HG02840 (cell line): ENCODE measurements around the gene PNMA8A.
"Not testable (repeated sequence)": the region's sequence is repeated elsewhere in the genome, so short reads cannot be mapped to it uniquely, and the experiment has no call there.

ENCODE experiments used
- ATAC-seq: cut with Tn5 transposase; IDR thresholded peaks from one replicate; pipeline ENCODE4 v1.9.1; 2021; ENCODE audit warnings: mild to moderate bottlenecking, moderate library complexity, moderate number of reproducible peaks; ENCODE audit not compliant: unreplicated experiment, low FRiP score

PNMA8A gene

DNA sequence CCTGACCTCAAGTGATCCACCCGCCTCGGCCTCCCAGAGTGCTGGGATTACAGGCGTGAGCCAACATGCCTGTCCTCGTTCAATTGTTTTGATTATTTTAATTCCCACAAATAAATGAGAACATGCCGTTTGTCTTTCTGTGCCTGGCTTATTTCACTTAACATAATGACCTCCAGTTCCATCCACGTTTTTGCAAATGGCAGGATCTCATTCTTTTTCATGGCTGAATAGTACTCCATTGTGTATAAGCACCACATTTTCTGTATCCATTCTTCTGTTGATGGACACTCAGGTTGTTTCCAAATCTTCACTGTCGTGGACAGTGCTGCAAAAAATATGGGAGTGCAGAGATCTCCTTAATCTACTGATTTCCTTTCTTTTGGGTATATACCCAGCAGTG is 37.9 kb downstream of the PNMA8A start:
- not testable (repeated sequence) for ATAC-seq

DNA sequence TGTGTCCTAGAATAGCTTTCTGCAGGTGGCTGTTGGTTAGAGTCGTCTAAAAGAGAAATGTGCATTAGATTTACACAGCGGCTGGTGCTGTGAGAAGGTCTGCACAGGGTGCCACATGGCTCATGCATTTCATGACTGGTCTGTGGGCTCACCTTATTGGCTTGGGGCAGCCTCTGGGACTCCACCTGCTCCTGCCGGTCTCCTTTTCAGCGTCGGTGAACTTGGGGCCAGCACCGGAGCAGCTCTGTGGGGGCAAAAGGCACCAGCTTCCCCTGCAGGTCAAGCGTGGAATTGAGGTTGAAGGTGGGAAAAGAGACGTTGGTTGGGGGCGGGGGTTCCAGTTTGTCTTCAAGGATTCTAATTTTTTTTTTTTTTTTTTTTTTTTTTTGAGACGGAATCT is 39.5 kb downstream of the PNMA8A start:
- no peak for ATAC-seq

DNA sequence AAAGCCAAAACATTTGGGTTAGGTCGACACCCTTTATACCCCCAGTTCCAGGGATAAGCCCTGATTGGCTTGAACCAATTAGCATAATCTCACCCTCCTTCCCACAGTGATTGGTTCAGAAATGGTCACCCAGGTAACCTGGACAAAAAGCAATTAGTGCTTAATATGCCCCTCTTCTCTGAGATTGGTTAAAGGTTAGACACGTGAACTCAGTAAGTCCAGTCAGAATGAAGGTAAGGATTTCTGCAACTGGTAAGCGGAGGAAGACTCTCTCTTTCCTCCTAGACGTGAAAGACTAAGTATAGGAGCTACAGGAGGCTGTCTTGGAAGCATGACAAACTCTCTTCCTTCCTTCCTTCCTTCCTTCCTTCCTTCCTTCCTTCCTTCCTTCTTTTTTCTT is 41.4 kb downstream of the PNMA8A start:
- no peak for ATAC-seq

DNA sequence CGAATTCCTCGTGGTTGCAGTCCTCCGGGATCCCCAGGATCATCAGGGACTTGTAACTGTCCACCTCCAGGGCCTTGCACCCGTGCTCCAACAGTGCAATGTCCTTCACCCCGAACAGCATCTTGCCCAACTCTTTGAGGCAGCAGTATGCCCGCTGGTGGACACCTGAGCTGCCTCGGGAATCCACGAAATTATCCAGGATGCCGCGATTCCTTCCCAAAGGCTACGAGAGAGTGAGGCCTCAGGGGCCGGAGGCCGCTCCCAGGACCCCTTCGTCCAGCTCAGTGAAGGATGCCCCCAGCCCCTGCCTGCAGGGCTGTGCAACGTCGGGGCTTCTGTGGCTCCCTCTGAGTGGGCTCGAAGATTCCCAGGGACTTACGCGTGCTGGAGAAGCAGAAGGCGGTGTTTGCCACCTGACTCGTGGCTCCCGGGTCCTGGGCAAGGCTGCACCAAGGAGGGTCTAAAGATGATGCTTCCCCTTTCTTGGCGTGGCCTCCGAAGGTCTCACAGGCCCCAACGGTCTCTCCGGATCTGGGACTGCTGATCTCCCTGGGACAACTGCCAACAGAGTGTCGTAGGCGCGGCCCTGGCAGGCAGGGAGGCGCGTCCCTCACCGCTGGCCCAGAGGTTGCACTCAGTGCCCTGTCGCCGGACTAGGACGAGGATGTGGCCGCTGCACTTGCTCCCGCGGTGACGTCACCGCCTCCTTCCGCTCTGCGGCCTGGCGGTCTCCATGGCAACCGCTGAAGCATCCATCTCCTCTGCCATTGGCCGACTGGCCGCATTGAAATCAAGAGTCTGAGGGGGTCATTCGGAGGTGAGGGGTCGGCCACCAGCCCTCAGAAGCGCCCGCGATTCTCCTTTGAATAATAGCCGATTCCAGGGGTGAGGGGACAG is 42.9 kb downstream of the PNMA8A start, which contains the start of gene PNMA8C:
PNMA8C (minus strand) TSS at position 698 of the 897 bp plus-strand sequence; CDS start at position 121, 577 bp downstream.
- no peak for ATAC-seq

DNA sequence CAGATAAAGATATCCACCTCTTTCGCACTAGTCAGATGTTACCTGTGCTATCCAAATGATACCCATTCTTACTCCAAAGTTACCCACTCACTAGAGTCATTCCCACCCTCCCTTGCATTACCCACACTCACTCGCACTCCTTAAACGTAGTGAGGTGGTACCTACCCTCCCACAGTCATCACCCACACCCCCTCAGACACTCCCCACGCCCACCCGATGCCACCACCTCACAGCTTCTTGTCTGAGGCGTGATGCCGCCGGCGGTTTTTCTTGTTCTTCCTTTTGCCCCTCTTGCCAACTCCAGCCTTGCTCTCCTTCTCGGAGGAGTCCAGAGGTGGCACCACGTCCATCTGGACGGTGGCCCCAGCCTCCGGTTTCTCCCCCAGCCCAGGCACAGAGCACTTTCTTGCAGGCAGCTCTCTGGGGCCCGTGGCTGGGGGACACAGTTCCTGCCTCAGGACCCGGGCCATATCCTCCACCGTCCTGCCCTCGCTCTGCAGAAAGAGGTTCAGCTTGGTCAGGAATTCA is 43.8 kb downstream of the PNMA8A start:
- no peak for ATAC-seq

DNA sequence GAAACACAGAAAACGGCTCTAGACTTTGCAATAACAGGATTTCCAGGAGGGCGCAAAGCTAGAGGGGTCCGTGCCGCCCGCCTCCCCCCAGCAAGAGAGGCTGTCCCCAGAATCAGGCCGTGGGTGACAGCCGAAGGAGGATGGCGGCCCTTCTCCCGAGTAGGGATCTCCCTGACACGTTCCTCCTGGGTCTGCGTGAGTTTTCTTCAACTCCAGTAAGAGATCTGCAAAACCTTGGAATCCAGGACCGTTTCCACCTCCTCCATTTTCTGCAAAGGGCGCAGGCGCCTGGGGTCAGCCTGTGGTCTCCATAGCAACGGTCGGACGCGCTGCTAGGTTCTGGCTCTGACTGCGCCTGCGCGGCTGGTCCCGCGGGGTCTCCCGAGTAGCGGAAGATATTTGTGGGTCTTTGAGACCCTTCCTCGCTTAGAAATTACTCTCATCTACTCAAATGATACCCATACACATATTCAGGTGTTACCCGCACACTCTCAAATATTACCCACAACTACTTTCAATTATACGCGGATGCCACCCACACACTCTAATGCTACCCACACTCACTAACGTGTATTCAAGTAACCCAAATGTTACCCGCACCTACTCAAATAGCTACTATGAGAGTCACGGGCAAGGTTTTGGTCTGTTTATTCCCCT is 44.7 kb downstream of the PNMA8A start:
- no peak for ATAC-seq

DNA sequence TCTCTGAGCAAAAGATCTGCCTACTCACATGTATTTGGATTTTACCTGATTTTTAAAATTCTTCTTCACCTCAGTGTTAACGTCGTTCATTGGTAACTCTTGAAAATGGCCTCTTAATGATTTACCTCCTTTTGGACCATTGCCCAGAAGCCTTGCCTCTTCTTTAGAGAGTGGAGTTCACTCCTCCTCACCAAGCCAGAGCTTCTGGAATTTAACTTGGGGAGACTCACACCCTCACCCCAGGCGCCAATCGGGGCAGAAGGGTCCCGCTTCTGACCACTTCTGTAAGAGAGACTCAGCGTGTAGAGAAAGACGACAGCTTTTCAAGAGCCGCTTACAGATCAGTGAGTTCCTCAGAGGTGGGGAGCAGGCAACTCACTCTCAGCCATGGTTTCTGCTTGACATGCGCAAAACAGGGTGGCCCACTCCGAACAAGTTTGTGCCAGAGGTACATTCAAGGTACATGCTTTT is 45.3 kb downstream of the PNMA8A start:
- ATAC-seq, result no peak

DNA sequence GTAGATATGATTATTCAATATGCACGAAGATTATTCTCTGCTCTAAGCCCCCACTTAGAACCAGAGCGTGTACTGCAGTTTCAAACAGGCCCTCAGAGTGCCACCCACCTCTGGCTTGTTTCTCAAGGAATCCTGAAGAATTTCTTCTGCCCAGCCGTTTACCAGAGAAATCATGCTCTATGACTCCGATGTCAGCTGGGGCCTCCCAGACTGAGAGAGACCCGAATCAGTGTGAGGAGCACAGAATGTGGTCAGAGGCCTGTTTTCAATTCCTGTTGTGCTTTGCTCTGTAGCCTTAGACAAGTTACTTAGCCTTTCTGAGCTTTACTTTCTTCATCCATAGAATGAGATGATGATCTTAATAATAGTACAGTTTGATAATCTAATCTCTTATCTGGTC is 48.2 kb downstream of the PNMA8A start:
- no peak for ATAC-seq

DNA sequence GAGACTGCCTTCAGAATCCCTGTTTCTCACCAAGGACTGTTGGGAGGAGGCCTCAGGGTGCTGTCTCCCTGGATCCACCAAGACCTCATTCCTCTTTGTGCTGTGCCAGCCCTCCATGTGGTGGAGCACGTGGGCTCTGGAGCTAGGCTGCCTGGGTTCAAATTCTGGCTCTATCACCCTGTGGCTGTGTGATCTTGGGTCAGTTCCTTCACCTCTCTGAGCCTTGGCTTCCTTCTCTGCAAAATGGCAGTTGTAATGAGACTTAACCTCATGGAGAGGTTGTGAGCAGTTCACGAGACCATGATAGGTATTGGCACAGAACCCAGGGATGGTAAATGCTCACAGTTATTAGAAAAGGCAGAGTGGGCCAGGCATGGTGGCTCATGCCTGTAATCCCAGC is 49.0 kb downstream of the PNMA8A start:
- no peak for ATAC-seq

DNA sequence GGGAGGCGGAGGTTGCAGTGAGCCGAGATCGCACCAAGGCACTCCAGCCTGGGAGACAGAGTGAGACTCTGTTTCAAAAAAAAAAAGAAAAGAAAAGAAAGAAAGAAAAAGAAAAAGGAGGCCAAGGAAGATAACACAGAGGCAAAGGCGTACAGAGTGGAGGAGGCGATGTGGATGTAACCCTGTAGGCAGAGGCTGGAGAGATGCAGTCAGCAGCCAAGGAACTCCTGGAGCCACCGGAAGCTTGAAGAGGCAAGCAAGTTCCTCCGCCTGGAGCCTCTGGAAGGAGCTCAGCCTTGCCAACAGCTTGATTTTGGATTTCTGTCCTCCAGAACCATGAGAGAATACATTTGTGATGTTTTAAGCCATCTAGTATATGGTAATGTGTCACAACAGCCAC is 51.3 kb downstream of the PNMA8A start:
- no peak for ATAC-seq
